HG03175 (cell line): ENCODE measurements around the gene SBDS.
"Not testable (repeated sequence)": the region's sequence is repeated elsewhere in the genome, so short reads cannot be mapped to it uniquely, and the experiment has no call there.

Experiments used
- ATAC-seq: cut with Tn5 transposase; IDR thresholded peaks from one replicate; pipeline ENCODE4 v1.9.1; 2021; ENCODE audit warnings: mild to moderate bottlenecking, moderate library complexity; ENCODE audit not compliant: unreplicated experiment

SBDS gene

DNA sequence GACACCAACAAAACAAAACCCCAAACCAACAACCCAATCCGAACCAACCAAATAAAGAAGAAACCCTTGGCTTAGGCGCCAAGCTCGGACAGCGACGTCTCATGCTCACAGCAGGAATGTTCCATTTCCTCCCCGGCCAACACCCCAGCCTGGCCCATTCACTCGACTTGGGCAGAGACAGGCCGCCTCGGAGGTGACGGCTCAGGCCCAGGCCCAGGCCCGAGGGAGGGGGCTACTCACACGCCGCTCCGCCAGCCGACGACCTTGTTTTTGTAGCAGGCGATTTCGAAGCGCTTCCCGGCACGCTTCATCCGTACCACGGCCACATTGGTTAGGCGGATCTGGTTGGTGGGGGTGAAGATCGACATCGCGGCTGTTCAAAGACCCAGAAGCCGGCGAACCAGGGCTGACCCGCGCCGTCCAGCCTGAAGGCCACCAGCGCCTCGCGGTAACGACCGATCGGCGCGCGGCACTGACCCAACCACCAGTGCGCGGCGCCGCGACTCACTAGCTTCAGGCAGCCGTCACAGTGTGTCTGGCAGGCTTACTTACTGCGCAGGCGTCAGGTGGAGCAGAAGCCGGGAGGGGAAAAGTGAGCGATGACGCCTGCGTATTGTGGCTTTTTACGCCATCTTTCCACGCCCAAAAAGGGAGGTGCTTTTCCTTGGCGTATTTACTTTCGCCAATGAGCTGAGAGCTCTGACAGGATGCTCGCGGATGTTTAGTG is at the start of gene SBDS:
Gene SBDS, minus strand, starts transcription at position 537 of the 727 bp plus-strand sequence. Its CDS starts 169 bp downstream, at position 368.
- peak; percentile 63 for ATAC-seq

- not testable (repeated sequence) for ATAC-seq
These were observed 48.2 kb upstream of the SBDS start for GRCh38 chr7:67043559-67043930.

DNA sequence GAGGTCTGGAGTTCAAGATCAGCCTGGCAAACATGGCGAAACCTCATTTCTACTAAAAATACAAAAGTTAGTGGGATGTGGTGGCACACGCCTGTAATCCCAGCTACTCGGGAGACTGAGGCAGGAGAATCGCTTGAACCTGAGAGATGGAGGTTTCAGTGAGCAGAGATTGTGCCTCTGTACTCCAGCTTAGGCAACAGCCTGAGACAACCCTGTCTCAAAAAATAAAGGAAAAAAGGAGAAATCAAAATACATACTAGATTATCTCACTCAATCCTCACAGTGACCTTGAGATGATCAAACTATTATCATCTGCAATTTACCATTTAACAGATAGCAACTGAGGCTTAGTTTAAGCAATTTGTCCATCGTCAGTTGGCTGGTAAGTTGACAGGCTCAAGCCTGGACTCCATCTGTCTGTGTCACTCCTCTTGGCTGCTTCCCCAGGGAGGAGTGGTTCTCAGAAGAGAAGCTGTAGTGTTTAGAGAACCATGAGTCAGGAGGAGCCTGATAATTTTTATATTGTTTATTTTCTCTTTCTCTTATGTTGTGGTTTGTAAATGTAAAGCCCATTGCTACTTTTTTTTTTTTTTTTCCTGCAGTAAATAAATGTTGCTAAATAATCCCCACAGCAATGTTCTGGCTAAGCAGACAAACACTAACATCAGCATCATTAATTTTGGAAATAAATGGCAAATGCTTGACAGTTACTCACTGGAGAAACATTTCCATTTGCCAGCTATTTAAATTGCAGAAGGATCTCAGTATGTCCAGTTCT is 47.6 kb upstream of the SBDS start:
- ATAC-seq: not testable (repeated sequence)

DNA sequence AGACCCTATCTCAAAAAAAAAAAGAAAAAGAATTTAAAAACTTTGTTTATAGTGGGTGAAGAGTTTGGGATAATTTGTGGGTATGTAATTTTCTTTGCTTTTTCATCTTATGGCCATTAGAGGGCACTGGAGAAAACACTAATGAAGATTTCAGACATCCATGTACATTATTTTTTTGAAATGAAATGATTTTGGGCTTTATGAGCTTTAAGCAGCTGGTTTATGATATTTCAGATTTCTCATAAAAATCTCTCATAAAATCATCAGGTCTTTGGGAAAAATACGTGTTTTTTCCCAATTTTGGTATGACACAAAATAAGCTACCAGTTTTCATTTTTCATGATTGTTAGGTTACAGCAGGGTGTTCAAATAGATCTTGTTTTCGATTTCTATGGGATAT is 45.4 kb upstream of the SBDS start:
- not testable (repeated sequence) for ATAC-seq

DNA sequence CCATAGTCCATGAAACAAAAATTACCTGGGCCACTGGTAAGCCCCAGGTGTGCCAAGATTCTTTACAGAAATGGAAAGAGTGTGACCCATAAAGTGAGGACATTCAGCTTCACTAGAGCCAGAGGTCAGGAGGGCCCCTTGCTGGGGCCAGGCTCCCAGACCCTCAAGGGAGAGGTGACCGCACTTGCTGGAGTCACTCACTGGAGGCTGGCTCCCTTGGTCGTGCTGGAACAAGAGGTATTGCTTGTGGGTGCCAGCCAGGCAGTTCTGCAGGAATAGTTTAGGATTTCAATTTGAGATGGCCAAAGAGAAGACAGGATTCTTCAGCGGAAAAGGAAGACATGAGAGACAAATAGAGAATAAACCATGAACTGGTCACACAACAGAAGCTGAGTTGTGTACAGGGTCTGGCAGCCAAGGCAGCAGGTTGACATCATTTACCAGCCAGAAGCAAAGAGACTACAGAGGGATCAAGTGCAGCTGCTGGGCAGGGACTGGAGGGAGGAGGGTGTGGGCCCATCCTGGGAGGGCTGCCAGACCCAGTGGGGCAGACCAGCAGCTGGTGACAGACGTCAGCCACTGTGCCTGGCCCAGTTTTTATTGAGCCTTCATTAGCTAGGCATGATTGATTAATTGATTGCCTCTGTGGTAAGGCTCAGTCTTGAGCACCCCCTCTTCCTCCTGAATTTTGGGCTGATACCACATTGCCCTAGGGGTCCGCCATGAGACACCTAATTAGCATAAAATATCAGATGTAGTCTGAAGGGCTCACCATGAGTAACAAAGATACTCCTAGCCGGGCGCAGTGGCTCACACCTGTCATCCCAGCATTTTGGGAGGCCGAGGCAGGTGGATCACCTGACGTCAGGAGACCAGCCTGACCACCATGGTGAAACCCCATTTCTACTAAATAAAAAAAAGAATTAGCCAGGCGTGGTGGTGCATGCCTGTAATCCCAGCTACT is 41.3 kb upstream of the SBDS start:
- not testable (repeated sequence) for ATAC-seq

- no peak for ATAC-seq
These were observed 37.9 kb upstream of the SBDS start for GRCh38 chr7:67033251-67033650.

DNA sequence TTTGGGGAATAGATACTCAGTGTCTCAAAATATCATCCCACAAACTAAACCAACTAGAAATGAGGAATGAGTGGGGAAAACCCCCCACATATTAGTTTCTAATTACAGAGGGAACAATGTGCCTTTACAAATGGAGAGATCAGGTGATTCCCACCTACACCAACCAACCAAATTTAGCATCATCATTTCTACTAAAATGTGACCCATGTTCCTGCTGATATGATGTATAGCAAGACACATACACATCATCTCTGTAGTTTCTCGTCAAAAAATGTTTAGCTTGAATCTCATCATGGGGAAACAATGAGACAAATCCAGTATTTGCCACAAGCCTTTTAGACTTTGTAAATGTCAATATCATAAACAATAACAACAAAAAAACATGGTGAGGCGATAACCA is 36.3 kb upstream of the SBDS start:
- ATAC-seq: not testable (repeated sequence)

DNA sequence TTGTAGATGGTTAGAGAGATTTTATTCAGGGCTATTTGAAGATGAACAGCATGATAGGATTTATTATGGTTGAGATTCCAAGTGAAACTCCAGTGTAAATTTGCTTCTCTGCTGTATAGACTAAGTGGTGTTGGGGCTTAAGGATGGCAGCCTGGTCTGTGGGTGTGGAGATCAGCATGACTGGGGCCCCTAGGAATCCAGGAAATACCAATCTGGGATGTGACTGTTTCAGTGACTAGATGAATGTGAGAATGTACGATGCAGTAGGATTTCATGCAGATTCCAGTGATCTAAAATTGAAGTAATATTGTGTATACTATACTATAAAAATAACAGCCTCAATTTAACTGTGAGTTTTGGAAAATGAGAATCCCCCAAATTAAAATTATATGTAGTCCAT is 30.1 kb upstream of the SBDS start:
- not testable (repeated sequence) for ATAC-seq

GRCh38 chr7:67022511-67022910 is 27.1 kb upstream of the SBDS start:
- ATAC-seq: no peak

- no peak for ATAC-seq
These were observed 25.9 kb upstream of the SBDS start for GRCh38 chr7:67021260-67021659.

DNA sequence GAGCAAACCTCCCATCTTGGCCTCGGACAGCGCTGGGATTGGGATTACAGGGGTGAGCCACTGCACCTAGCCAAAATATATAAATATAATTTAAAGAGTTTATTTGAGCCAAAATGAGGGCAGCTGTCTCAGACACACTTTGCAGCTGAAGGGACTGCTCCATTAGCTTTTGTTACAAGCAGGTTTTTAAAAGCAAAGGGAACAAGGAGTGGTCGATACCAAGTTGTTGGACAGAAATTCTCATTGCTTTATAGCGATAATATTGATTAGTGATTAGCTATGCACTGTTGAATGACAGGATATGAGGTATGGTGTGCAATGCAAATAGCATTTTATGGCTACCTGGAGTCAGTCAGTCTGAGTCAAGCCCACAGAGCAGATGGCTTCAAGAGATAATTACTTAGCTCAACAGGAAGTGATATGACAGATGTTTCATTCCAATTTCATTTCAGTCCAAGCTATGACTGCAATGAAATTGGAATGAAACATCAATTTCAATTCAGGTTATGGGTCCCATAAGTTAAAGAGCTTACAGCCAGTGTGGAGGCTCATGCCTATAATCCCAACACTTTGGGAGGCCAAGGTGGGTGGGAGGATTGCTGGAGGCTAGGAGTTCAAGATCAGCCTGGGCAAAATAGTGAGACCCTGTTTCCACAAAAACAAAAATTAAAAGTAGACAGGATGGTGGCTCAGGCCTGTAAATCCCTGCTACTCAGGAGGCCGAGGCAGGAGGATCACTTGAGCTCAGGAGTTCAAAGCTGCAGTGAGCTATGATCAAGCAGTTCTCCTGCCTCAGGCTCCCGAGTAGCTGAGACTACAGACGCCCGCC is 24.4 kb upstream of the SBDS start:
- no peak for ATAC-seq

GRCh38 chr7:67018940-67019339 is 23.6 kb upstream of the SBDS start:
- no peak for ATAC-seq

GRCh38 chr7:67017971-67018370 is 22.6 kb upstream of the SBDS start:
- not testable (repeated sequence) for ATAC-seq

- ATAC-seq: not testable (repeated sequence)
These were observed 18.8 kb upstream of the SBDS start for GRCh38 chr7:67014076-67014622.

- ATAC-seq: not testable (repeated sequence)
These were observed 14.3 kb upstream of the SBDS start for GRCh38 chr7:67009677-67010076.

DNA sequence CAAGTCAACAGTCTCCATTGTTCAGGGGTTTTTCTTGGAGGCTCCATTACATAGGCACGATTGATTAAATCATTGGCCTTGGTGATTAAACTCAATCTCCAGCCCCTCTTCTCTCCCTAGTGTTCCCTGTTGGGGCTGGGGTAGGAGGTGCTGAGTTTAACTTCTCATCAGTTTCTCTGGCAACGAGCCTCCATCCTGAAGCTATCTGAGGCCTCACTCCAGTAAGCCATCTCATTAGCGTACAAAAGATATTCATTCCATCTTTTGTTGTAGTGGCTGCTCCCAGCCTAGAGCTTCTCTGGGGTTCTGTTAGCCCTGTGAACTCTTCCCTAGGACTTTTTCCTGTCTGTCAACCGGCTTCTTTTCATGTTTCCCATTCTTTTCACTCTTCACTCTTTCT is 12.9 kb upstream of the SBDS start:
- ATAC-seq: no peak

DNA sequence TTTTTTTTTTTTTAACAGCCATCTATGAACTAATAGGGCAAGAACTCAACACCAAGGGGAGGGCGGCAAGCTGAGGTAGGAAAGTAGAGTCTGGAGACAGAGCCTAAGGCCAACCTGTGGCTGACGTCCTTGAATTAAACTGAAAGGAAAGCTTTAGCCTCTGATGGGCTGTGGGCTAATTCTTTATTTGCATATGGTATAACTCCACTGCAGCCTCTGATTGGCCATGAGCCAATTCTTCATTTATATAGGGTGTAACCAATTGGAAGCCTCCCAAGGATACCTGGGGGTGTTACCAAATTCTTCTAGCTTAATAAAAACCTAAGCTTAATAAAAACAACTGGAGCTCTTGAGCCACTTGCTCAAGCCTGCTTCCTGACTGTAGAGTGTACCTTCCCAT is 11.6 kb upstream of the SBDS start:
- ATAC-seq: no peak

GRCh38 chr7:67004145-67004544 is 8.8 kb upstream of the SBDS start:
- not testable (repeated sequence) for ATAC-seq

DNA sequence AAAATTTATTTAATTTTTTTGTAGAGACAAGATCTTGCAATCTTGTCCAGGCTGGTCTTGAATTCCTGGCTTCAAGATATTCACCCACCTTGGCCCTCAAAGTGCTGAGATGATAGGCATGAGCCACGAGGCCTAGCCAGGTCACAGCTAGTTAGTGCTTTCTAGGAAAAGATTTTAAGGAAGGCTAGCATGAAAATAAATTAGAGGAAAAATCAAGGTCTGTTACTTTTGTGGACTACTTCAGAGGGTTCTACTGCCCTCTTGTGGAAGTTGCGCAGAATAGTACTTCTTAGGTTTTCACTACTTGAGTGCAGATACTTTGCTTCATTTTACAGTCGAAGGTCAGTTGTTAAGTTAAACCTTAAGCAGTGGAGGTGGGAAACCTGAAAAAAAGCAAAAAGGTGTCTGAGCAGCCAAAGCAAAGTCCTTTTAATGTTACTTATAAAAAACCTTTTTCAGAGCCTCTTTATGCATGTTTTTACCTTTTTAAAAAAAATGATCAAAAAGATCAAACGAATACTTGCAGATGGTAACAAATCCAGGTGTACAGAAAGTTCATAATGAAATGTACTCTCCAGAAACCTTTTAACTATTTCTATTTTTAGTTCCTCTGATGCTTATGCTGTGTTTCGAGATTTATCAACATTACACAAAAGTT is 5.3 kb upstream of the SBDS start:
- not testable (repeated sequence) for ATAC-seq
